HepG2 (cell line): ENCODE results near the gene ZDHHC6. TPM values are rescaled to one million over a fixed set of nuclear protein-coding genes. Genes with fewer than 3 reads are reported as not detected.

Experiments
- AGO2 ChIP-seq: fragments of 200-400 bp; formaldehyde crosslinking; optimal IDR thresholded peaks from 2 replicates; pipeline ENCODE3; 2017; ENCODE audit warnings: mild to moderate bottlenecking, low read depth, low read length, moderate library complexity
- ARID5B ChIP-seq: IDR thresholded peaks from 2 replicates; pipeline ENCODE4 v1.4.0; 2020; ENCODE audit warnings: mild to moderate bottlenecking, missing genetic modification reagents
- FOXA1 ChIP-seq, 2 experiments: fragments of 450-650 bp in 1 of 2; sonication (generic) in 1 of 2; formaldehyde crosslinking in 1 of 2; IDR thresholded peaks; 2 replicates each; pipeline versions ENCODE4 v1.4.0 to v1.6.1; 2016 to 2020; ENCODE audit warnings: missing genetic modification reagents in 1 of 2
- GTF3A ChIP-seq: sonication (generic); formaldehyde crosslinking; conservative IDR thresholded peaks from 2 replicates; pipeline ENCODE4 v1.4.0; 2020; ENCODE audit warnings: mild to moderate bottlenecking, missing genetic modification reagents
- GZF1 ChIP-seq: sonication (generic); formaldehyde crosslinking; IDR thresholded peaks from 2 replicates; pipeline ENCODE4 v1.5.1; 2020; ENCODE audit warnings: mild to moderate bottlenecking, missing genetic modification reagents
- HOXA5 ChIP-seq: sonication (generic); formaldehyde crosslinking; IDR thresholded peaks from 2 replicates; pipeline ENCODE4 v1.4.0; 2020; ENCODE audit warnings: missing genetic modification reagents
- KLF12 ChIP-seq: sonication (generic); formaldehyde crosslinking; IDR thresholded peaks from 2 replicates; pipeline ENCODE4 v1.4.0; 2020; ENCODE audit warnings: missing genetic modification reagents, borderline replicate concordance
- NFYB ChIP-seq: sonication (generic); formaldehyde crosslinking; IDR thresholded peaks from 2 replicates; pipeline ENCODE4 v1.4.0; 2020; ENCODE audit warnings: missing genetic modification reagents
- NONO ChIP-seq, 2 experiments: fragments of 450-650 bp in 1 of 2; sonication (generic) in 1 of 2; formaldehyde crosslinking in 1 of 2; IDR thresholded peaks in 1 of 2; conservative IDR thresholded peaks in 1 of 2; 2 replicates each; pipeline versions ENCODE4 v1.6.1 to v1.8.0; 2017 to 2022; ENCODE audit warnings: mild to moderate bottlenecking in 1 of 2, missing genetic modification reagents in 1 of 2, moderate library complexity in 1 of 2
- RERE ChIP-seq: IDR thresholded peaks from 2 replicates; pipeline ENCODE4 v1.6.1; 2016; ENCODE audit warnings: low read depth, missing genetic modification reagents, missing compliant biosample characterization
- SIX4 ChIP-seq: sonication (generic); formaldehyde crosslinking; IDR thresholded peaks from 2 replicates; pipeline ENCODE4 v1.4.0; 2020; ENCODE audit warnings: missing genetic modification reagents
- TBX2 ChIP-seq: sonication (generic); formaldehyde crosslinking; IDR thresholded peaks from 2 replicates; pipeline ENCODE4 v1.5.0; 2020; ENCODE audit warnings: missing genetic modification reagents, mild to moderate bottlenecking, borderline replicate concordance
- WIZ ChIP-seq: sonication (generic); formaldehyde crosslinking; IDR thresholded peaks from 2 replicates; pipeline ENCODE4 v1.5.1; 2020; ENCODE audit warnings: mild to moderate bottlenecking, missing genetic modification reagents
- ZMYM2 ChIP-seq: sonication (generic); formaldehyde crosslinking; IDR thresholded peaks from 2 replicates; pipeline ENCODE4 v1.8.0; 2022; ENCODE audit warnings: mild to moderate bottlenecking, missing genetic modification reagents
- ZNF20 ChIP-seq: sonication (generic); formaldehyde crosslinking; IDR thresholded peaks from 2 replicates; pipeline ENCODE4 v1.4.0; 2020; ENCODE audit warnings: mild to moderate bottlenecking, moderate library complexity, missing genetic modification reagents
- ZNF33A ChIP-seq: sonication (generic); formaldehyde crosslinking; IDR thresholded peaks from 2 replicates; pipeline ENCODE4 v1.5.1; 2020; ENCODE audit warnings: missing genetic modification reagents, mild to moderate bottlenecking, moderate library complexity, borderline replicate concordance
- ZNF639 ChIP-seq: conservative IDR thresholded peaks from 2 replicates; pipeline ENCODE4 v1.6.1; 2018; ENCODE audit warnings: missing genetic modification reagents
- ZNF781 ChIP-seq: sonication (generic); formaldehyde crosslinking; IDR thresholded peaks from 2 replicates; pipeline ENCODE4 v1.5.1; 2020; ENCODE audit warnings: borderline replicate concordance, mild to moderate bottlenecking, missing genetic modification reagents; ENCODE audit errors: not compliant biosample characterization
- polyA plus RNA-seq, 8 experiments: library from polyadenylated mRNA; depleted of rRNA in 3 of 8; stranded (reverse) in 7 of 8; unstranded in 1 of 8; fragments of >200 nt; fragmentation: Illumina TruSeq in 4 of 8; extraction: Trizol in 4 of 8; gene quantifications; 2 replicates each; pipeline versions ENCODE4 v1.2.1 to v1.2.3, GENCODE V29; 2011 to 2016; ENCODE audit warnings: low read depth in 4 of 8, missing spikeins in 1 of 8, mixed read lengths in 1 of 8; ENCODE audit not compliant: insufficient read depth in 1 of 8
- total RNA-seq, 5 experiments: library from RNA; depleted of rRNA; stranded (reverse); fragments of >200 nt; fragmentation: Illumina TruSeq; extraction: Trizol; gene quantifications; 2 replicates each; pipeline ENCODE4 v1.2.3, GENCODE V29; 2016; ENCODE audit warnings: low read depth in 1 of 5
- TF ChIP-seq, protein P1 (sequence below): sonication (generic); formaldehyde crosslinking; IDR thresholded peaks from 2 replicates; pipeline ENCODE4 v1.4.0; 2020; ENCODE audit warnings: missing genetic modification reagents

Gene ZDHHC6
- total and polyA plus RNA-seq, 2 of the 13 experiments (the other 11 are each of a cell fraction or from before 2014, with no cell fraction given) = 20.9 to 49.4 TPM

- TF ChIP-seq ARID5B (CRISPR knock-in tag) = peak; percentile 76
- TF ChIP-seq HOXA5 (CRISPR knock-in tag) = no peak
- TF ChIP-seq NONO (IDR thresholded peaks at IDR 0.05) = no peak
- TF ChIP-seq NONO (CRISPR knock-in tag; conservative IDR thresholded peaks at IDR 0.05) = no peak
- TF ChIP-seq ZNF781 = no peak
- TF ChIP-seq GZF1 = no peak
- no peak for TF ChIP-seq ZNF20 (CRISPR knock-in tag)
- peak; percentile 64 for TF ChIP-seq NFYB (CRISPR knock-in tag)
- peak; percentile 25; the same call in 1 of the 2 replicates for TF ChIP-seq SIX4 (CRISPR knock-in tag)
- TF ChIP-seq RERE (CRISPR knock-in tag) = peak; percentile 63; the same call in 1 of the 2 replicates
- peak; percentile 54 for TF ChIP-seq FOXA1 (IDR thresholded peaks at IDR 0.05)
- TF ChIP-seq FOXA1 (CRISPR knock-in tag; IDR thresholded peaks at IDR 0.05) = peak; percentile 82
- no peak for TF ChIP-seq ZMYM2 (CRISPR knock-in tag)
- no peak for TF ChIP-seq WIZ (CRISPR knock-in tag)
- TF ChIP-seq, protein P1, sequence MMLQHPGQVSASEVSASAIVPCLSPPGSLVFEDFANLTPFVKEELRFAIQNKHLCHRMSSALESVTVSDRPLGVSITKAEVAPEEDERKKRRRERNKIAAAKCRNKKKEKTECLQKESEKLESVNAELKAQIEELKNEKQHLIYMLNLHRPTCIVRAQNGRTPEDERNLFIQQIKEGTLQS (CRISPR knock-in tag) = 0 out of 2 replicates have a peak, but pooled peaks have one; percentile 41
- no peak for TF ChIP-seq AGO2
- no peak for TF ChIP-seq ZNF639 (CRISPR knock-in tag)
- TF ChIP-seq GTF3A = no peak
- TF ChIP-seq ZNF33A (CRISPR knock-in tag) = no peak
- TF ChIP-seq TBX2 = peak; percentile 93
- TF ChIP-seq KLF12 (CRISPR knock-in tag) = no peak
These were observed 43.8 kb upstream of the ZDHHC6 start (continued) for GRCh38 chr10:112490545-112490944.
